Spleen (tissue), 11 donors: Measurements from ENCODE around the gene ARMC9. TPM values are rescaled to one million over a fixed set of nuclear protein-coding genes. Genes with fewer than 3 reads are reported as not detected.
A peak's percentile ranks its signal among the peaks of the same experiment; 100 is the strongest.
"Not testable (repeated sequence)": the region's sequence is repeated elsewhere in the genome, so short reads cannot be mapped to it uniquely, and the experiment has no call there.

Source experiments
- DNase-seq: peaks from one replicate; pipeline ENCODE4 v3.0.0-alpha.2; 2020
- H3K27ac ChIP-seq, 8 donors: fragments of 200-600 bp; sonication (generic) in 7 of 8; 1 replicate in 4 of 8; 2 replicates in 4 of 8; pipeline versions ENCODE4 v1.5.0 to v1.8.0; 2016 to 2021; ENCODE audit warnings: inconsistent platforms in 4 of 8, mild to moderate bottlenecking in 4 of 8, moderate library complexity in 1 of 8
- H3K27me3 ChIP-seq, 7 donors: fragments of 200-600 bp; sonication (generic) in 6 of 7; replicated peaks in 1 of 7; 1 replicate in 4 of 7; 2 replicates in 3 of 7; pipeline versions ENCODE4 v1.5.0 to v1.8.0; 2016 to 2021; ENCODE audit warnings: inconsistent platforms in 3 of 7, mild to moderate bottlenecking in 1 of 7
- H3K36me3 ChIP-seq, 6 donors: fragments of 200-600 bp; sonication (generic) in 5 of 6; 1 replicate in 4 of 6; 2 replicates in 2 of 6; pipeline versions ENCODE4 v1.5.0 to v1.8.0; 2016 to 2021; ENCODE audit warnings: inconsistent platforms in 2 of 6
- H3K4me1 ChIP-seq, 6 donors: fragments of 200-600 bp; sonication (generic) in 5 of 6; 1 replicate in 3 of 6; 2 replicates in 3 of 6; pipeline versions ENCODE4 v1.5.0 to v1.8.0; 2016 to 2021; ENCODE audit warnings: inconsistent platforms in 3 of 6
- H3K4me3 ChIP-seq, 8 donors: fragments of 200-600 bp; sonication (generic) in 7 of 8; 1 replicate in 4 of 8; 2 replicates in 4 of 8; pipeline versions ENCODE4 v1.5.0 to v1.8.0; 2016 to 2021; ENCODE audit warnings: inconsistent platforms in 4 of 8, mild to moderate bottlenecking in 4 of 8, moderate library complexity in 2 of 8
- H3K9me3 ChIP-seq, 8 donors: fragments of 200-600 bp; sonication (generic) in 7 of 8; 1 replicate in 4 of 8; 2 replicates in 4 of 8; pipeline versions ENCODE4 v1.5.0 to v1.8.0; 2016 to 2021; ENCODE audit warnings: inconsistent platforms in 4 of 8
- POLR2A ChIP-seq, 3 donors: fragments of 450-650 bp; IDR thresholded peaks; one replicate each; pipeline ENCODE4 v1.5.1; 2017; ENCODE audit warnings: antibody characterized with exemption in 3 of 3, mild to moderate bottlenecking in 1 of 3
- POLR2AphosphoS5 ChIP-seq, 3 donors: sonication (generic); formaldehyde crosslinking; IDR thresholded peaks; one replicate each; pipeline ENCODE4 v1.5.1; 2017; ENCODE audit warnings: antibody characterized with exemption in 3 of 3
- WGBS, 5 donors: extraction: QIAGEN DNeasy Blood & Tissue Kit in 3 of 5; methylation state at CpG; one replicate each; pipeline versions ENCODE4 v1.1.5 to v1.1.7; 2013 to 2018; 5-methylcytosine and 5-hydroxymethylcytosine counted together
- intact Hi-C: fragments of 100-400 bp; cut with DNase I; formaldehyde crosslinking; loops from one replicate; pipeline ENCODE4 v1.15.0; 2023; ENCODE audit warnings: low total_unique reads
- polyA plus RNA-seq, 3 donors: library from polyadenylated mRNA; stranded (reverse); fragments of 200-250 nt; gene quantifications; one replicate each; pipeline ENCODE4 v1.2.1, GENCODE V29; 2013
- total RNA-seq, 7 donors: library from RNA; depleted of rRNA in 3 of 7; stranded (reverse); fragments of >200 nt in 3 of 7; fragmentation: NEBNext Ultra II Directional in 4 of 7; extraction: Animal tissue kit (Norgen Biotek cat#: 25700) in 4 of 7; gene quantifications; one replicate each; pipeline versions ENCODE4 v1.1.0 to v1.2.1, GENCODE V29; 2016 to 2021
- TF ChIP-seq, protein P1 (sequence below), 11 experiments: fragments of 200-600 bp in 7 of 11; fragments of 450-650 bp in 4 of 11; sonication (generic) in 4 of 11; IDR thresholded peaks in 8 of 11; conservative IDR thresholded peaks in 3 of 11; 1 replicate in 7 of 11; 2 replicates in 4 of 11; pipeline versions ENCODE4 v1.4.0 to v1.8.0; 2016 to 2021; ENCODE audit warnings: antibody characterized with exemption in 11 of 11, inconsistent platforms in 4 of 11, mild to moderate bottlenecking in 1 of 11
- donor health status: healthy with polysubstance abuse.
- donor health status: DM: no; HTN: no; CAD: no; lungs with moderate emphysema.
- donor health status: DM: no; HTN: no; CAD: no.
- donor health status: Bipolar disorder and iron deficiency.
- donor health status: healthy.
- donor health status: DM: no; HTN: no; CAD: no.
- donor health status: DM: yes; HTN: yes; CAD: no.

Gene ARMC9
- total and polyA plus RNA-seq, 10 donors = 0.83 to 8.9 (median 4.7) TPM

DNA sequence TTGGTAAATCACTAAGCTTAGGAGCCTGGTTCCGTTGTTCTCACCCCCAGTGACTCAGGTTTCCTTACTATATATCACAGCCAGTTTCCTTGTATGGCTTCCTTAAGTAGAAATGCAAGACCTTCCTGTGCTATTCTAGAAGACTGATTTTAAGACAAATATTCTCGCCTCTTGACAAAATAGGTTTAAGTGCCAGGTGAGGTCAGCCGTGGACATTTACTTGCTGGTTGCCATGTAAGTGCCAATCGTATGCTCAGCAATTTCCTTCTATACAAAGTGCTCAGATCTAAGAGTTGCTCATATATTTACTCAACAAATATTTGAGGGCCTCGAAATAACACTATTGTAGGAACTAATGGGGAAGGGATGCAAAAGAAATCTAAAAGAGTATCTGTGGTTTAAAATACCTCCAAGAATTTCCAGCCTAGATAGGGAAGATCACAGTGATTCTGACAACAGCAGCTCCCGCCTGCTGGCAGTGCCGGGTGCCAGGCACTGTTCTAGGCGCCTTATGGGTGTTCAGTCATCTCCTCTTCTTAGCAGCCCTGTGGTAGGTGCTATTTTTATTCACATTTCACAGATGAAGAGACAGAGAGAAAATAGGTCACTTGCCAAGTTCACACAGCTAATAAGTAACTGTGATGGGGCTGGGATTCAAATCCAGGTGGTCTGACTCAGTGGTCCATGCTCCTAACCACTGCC, 101.7 kb downstream of the ARMC9 start:
- H3K27me3 ChIP-seq = no peaks in the 10 kb centered on the region
- H3K36me3 ChIP-seq = no peaks in the 10 kb centered on the region
- WGBS, 5 donors = 63 to 71% (median 68%) methylated on average over 8 of the region's 8 CpGs
- H3K9me3 ChIP-seq = no peaks in the 10 kb centered on the region
- no peak for DNase-seq
- no peak overlapping the region for H3K4me3 ChIP-seq
- peak overlapping the region in 2 of 8 donors; percentile 7 to 21 for H3K27ac ChIP-seq
- TF ChIP-seq, protein P1, sequence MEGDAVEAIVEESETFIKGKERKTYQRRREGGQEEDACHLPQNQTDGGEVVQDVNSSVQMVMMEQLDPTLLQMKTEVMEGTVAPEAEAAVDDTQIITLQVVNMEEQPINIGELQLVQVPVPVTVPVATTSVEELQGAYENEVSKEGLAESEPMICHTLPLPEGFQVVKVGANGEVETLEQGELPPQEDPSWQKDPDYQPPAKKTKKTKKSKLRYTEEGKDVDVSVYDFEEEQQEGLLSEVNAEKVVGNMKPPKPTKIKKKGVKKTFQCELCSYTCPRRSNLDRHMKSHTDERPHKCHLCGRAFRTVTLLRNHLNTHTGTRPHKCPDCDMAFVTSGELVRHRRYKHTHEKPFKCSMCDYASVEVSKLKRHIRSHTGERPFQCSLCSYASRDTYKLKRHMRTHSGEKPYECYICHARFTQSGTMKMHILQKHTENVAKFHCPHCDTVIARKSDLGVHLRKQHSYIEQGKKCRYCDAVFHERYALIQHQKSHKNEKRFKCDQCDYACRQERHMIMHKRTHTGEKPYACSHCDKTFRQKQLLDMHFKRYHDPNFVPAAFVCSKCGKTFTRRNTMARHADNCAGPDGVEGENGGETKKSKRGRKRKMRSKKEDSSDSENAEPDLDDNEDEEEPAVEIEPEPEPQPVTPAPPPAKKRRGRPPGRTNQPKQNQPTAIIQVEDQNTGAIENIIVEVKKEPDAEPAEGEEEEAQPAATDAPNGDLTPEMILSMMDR (IDR thresholded peaks at IDR 0.05 in 8 of 11, conservative IDR thresholded peaks at IDR 0.05 in 3 of 11) = no peak
- TF ChIP-seq POLR2AphosphoS5 (IDR thresholded peaks at IDR 0.05) (no peak), POLR2A (IDR thresholded peaks at IDR 0.05) (no peak)
- peaks cover 5 to 40% (median 25%) of the 10 kb centered on the region in 6 donors for H3K4me1 ChIP-seq
- intact Hi-C loops = no loop called here

DNA sequence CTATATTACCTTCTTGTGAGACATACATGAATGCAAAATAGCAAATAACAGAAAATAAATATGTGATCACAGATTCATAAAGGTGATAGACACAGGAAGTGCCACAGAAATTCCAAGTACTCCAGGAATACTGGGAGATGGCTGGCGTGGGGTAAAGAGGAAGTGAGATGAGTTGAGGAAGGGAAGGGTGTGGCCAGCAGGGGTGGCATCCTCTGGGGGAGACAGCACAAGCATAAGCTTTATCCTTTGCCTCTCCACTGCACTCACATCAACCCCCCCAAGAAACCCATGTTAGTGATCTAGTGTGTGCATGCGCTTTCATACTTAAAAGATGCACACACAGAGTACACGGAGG, 102.3 kb downstream of the ARMC9 start:
- TF ChIP-seq, protein P1 (IDR thresholded peaks at IDR 0.05 in 8 of 11, conservative IDR thresholded peaks at IDR 0.05 in 3 of 11) = no peak
- TF ChIP-seq POLR2AphosphoS5 (IDR thresholded peaks at IDR 0.05) (no peak), POLR2A (IDR thresholded peaks at IDR 0.05) (no peak)
- 59 to 77% (median 64%) methylated on average over 3 of the region's 3 CpGs for WGBS, 5 donors
- Histone ChIP-seq H3K9me3 (no peaks in the 10 kb centered on the region), H3K27me3 (no peaks in the 10 kb centered on the region), H3K4me1 (peaks cover 5 to 37% (median 24%) of the 10 kb centered on the region in 6 donors), H3K36me3 (no peaks in the 10 kb centered on the region), H3K27ac (peak overlapping the region in 1 of 8 donors; percentile 7), H3K4me3 (no peak overlapping the region)
- intact Hi-C loops = no loop called here
- no peak for DNase-seq

DNA sequence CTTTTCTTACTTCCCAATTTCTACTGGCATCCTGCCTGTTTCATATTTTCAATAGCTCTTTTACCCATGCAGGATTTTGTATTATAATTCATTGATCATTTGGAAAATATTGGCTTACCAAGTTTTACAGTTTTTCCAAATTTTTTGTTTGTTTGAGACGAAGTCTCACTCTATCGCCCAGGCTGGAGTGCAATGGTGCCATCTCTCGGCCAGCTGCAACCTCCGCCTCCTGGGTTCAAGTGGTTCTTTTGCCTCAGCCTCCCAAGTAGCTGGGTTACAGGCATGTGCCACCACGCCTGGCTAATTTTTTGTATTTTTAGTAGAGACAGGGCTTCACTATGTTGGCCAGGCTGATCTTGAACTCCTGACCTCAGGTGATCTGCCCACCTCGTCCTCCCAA, 105.8 kb downstream of the ARMC9 start:
- H3K27ac ChIP-seq, H3K27me3 ChIP-seq, DNase-seq, H3K36me3 ChIP-seq, H3K4me3 ChIP-seq, H3K9me3 ChIP-seq, intact Hi-C loops: not testable (repeated sequence)
- H3K4me1 ChIP-seq = peaks cover 5 to 23% (median 17%) of the 10 kb centered on the region in 6 donors
- WGBS, 5 donors = 90 to 98% (median 94%) methylated on average over 6 of the region's 6 CpGs

DNA sequence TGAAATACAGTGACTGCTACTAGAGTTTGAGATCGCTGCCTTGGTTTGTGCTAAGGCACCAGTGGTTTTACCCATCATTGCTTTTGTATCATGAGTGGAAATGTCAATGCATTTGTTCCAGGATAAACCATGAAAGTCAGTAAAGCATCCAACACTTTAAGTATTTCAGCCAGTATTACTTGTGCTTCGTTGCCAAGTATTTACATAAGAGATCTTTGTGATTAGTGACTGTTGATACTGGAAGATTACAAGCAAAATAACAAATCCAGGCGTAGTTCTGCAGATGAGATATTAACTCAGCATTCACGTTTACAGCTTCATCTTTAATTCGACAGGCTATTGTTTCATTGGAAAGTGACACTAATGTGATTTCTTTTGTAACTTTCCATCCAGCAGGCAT, 106.8 kb downstream of the ARMC9 start:
- TF ChIP-seq, protein P1 (IDR thresholded peaks at IDR 0.05 in 8 of 11, conservative IDR thresholded peaks at IDR 0.05 in 3 of 11) = no peak
- H3K4me3 ChIP-seq = no peak overlapping the region
- peaks cover 0 to 14% (median 9%) of the 10 kb centered on the region in 6 donors for H3K4me1 ChIP-seq
- intact Hi-C loops = no loop called here
- H3K9me3 ChIP-seq = no peaks in the 10 kb centered on the region
- no peak overlapping the region for H3K27ac ChIP-seq
- H3K36me3 ChIP-seq = no peaks in the 10 kb centered on the region
- WGBS, 5 donors = 87 to 94% (median 89%) methylated on average over 5 of the region's 5 CpGs
- no peaks in the 10 kb centered on the region for H3K27me3 ChIP-seq
- no peak for DNase-seq
